OCI-LY7 (cell line): ENCODE results near the gene EVI5.

ENCODE experiments used
- EZH2phosphoT487 ChIP-seq: fragments of 200-600 bp; sonication (generic); IDR thresholded peaks from 2 replicates; pipeline ENCODE4 v1.6.1; 2018; ENCODE audit warnings: low read depth, borderline replicate concordance, mild to moderate bottlenecking, mixed run types, antibody characterized with exemption, low read length, moderate library complexity, mixed read lengths
- TF ChIP-seq, protein P1 (sequence below): fragments of 200-600 bp; sonication (generic); conservative IDR thresholded peaks from 2 replicates; pipeline ENCODE4 v1.5.1; 2014; ENCODE audit warnings: mild to moderate bottlenecking, antibody characterized with exemption, low read length, moderate library complexity, mixed read lengths

DNA sequence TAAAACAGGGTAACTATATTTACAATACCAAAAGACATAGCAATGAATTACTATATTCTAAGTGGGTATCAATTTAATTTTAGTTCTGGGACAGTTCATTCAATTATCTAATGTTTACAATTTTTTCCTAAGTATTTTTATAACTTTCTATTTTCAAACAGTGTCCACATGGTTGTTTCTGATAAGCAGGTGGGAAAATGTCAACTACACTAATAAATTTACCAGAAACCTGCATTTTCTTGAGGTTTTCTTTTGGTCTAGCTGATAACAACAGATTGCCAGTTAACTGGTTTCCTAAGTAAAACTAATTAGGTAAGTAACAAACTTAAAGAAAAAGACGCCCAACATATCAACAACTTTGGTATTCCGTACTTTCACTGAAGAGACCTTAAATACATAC lies 213.3 kb downstream of the EVI5 start:
- TF ChIP-seq, protein P1, sequence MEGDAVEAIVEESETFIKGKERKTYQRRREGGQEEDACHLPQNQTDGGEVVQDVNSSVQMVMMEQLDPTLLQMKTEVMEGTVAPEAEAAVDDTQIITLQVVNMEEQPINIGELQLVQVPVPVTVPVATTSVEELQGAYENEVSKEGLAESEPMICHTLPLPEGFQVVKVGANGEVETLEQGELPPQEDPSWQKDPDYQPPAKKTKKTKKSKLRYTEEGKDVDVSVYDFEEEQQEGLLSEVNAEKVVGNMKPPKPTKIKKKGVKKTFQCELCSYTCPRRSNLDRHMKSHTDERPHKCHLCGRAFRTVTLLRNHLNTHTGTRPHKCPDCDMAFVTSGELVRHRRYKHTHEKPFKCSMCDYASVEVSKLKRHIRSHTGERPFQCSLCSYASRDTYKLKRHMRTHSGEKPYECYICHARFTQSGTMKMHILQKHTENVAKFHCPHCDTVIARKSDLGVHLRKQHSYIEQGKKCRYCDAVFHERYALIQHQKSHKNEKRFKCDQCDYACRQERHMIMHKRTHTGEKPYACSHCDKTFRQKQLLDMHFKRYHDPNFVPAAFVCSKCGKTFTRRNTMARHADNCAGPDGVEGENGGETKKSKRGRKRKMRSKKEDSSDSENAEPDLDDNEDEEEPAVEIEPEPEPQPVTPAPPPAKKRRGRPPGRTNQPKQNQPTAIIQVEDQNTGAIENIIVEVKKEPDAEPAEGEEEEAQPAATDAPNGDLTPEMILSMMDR = no peak
- TF ChIP-seq EZH2phosphoT487 = no peak
